Measurements from ENCODE around the gene KIF26B. TPM values are rescaled to one million over a fixed set of nuclear protein-coding genes. Genes with fewer than 3 reads are reported as not detected.

The KIF26B gene
- total and polyA plus RNA-seq, 2 of the 4 experiments (the other 2 are of a cell fraction) = 0.53 to 0.54 TPM

GRCh38 chr1:245124241-245124640 is 30.5 kb upstream of the KIF26B start:
- Histone ChIP-seq H2BK20ac (ENCODE audit: low read depth, low read length) (no peak overlapping the region), H3K18ac (ENCODE audit: low read depth, low read length) (no peak overlapping the region), H4K91ac (ENCODE audit: insufficient read depth, low read depth, low read length) (no peak overlapping the region), H4K5ac (ENCODE audit: low read depth, low read length) (no peak overlapping the region), H2BK5ac (ENCODE audit: low read depth, low read length, poor library complexity, severe bottlenecking) (no peak overlapping the region), H3K27me3 (ENCODE audit: control insufficient read depth, insufficient read depth, low read length) (no peaks in the 10 kb centered on the region), H3K4ac (ENCODE audit: low read depth, low read length) (no peak overlapping the region), H3K9me3 (ENCODE audit: control insufficient read depth, insufficient read depth, low read length) (no peaks in the 10 kb centered on the region), H2BK120ac (ENCODE audit: low read depth, low read length) (no peak overlapping the region), H3K9me1 (ENCODE audit: insufficient read depth, low read length) (no peaks in the 10 kb centered on the region; the same call in 1 of the 2 replicates), H3K4me1 (ENCODE audit: control insufficient read depth, insufficient read depth, low read length) (no peaks in the 10 kb centered on the region), H3K4me2 (ENCODE audit: low read depth, low read length) (no peak overlapping the region), H2AFZ (replicated peaks; ENCODE audit: low read length, poor library complexity) (no peak overlapping the region), H3K56ac (ENCODE audit: extremely low read depth, insufficient read depth, low read length) (no peak overlapping the region), H3K23ac (ENCODE audit: low read depth, low read length) (no peak overlapping the region), H3K27ac (ENCODE audit: insufficient read depth, low read length) (no peak overlapping the region), H2AK5ac (ENCODE audit: low read depth, low read length) (no peak overlapping the region), H3K9ac (ENCODE audit: low read depth, low read length) (no peak overlapping the region), H3K4me3 (ENCODE audit: insufficient read depth, low read depth, low read length) (no peak overlapping the region), H2AK9ac (replicated peaks; ENCODE audit: low read depth, low read length, poor library complexity) (no peak overlapping the region), H3K14ac (replicated peaks; ENCODE audit: low read depth, low read length) (no peak overlapping the region), H4K8ac (ENCODE audit: low read depth in 2 of 2, low read length in 2 of 2) (no peak overlapping the region), H2BK15ac (ENCODE audit: low read depth, low read length) (no peak overlapping the region), H3K36me3 (ENCODE audit: control insufficient read depth, insufficient read depth, low read length) (no peaks in the 10 kb centered on the region), H4K20me1 (ENCODE audit: insufficient read depth, low read length) (no peaks in the 10 kb centered on the region), H3K79me1 (ENCODE audit: low read depth in 1 of 2, low read length in 2 of 2) (no peaks in the 10 kb centered on the region)
- intact Hi-C loops (cut with micrococcal nuclease) (no loop called here), in situ Hi-C loops (cut with MboI; ENCODE audit: low sequenced_read_pairs) (no loop called here), dilution Hi-C loops (cut with HindIII; ENCODE audit: low sequenced_read_pairs, unreplicated experiment) (no loop called here)
- ChIA-PET CTCF (no interaction called here), POLR2A (ENCODE audit: unreplicated experiment) (no interaction called here)
- BruUV-seq (replicated peaks) = no TSS peak
- no peak for DNase-seq
- TF ChIP-seq CHD1 (IDR thresholded peaks at IDR 0.05; ENCODE audit: low read depth, low read length) (no peak), RAD21 (IDR thresholded peaks at IDR 0.05; ENCODE audit: low read length) (no peak), BHLHE40 (IDR thresholded peaks at IDR 0.05; ENCODE audit: low read depth, low read length) (no peak), RFX5 (IDR thresholded peaks at IDR 0.05; ENCODE audit: low read depth, low read length) (no peak), NFE2L2 (IDR thresholded peaks at IDR 0.05; ENCODE audit: low read depth, low read length) (no peak), ELK1 (IDR thresholded peaks at IDR 0.05; ENCODE audit: borderline replicate concordance, low read depth, low read length) (no peak), MXI1 (IDR thresholded peaks at IDR 0.05; ENCODE audit: borderline replicate concordance, low read depth, low read length) (no peak), USF2 (IDR thresholded peaks at IDR 0.05; ENCODE audit: low read depth, low read length) (no peak), CTCF (conservative IDR thresholded peaks at IDR 0.05; ENCODE audit: low read depth, low read length) (no peak)
- no CpG with 5 or more reads among the region's 6 CpGs for whole genome bisulfite sequencing, 2 experiments (ENCODE audit: extremely low coverage in 2 of 2, insufficient read length in 1 of 2)
- ATAC-seq (ENCODE audit: low read depth) = no peak

All from IMR-90 (cell line).